Loucy (cell line): Measurements from ENCODE around the gene DNAJC1.

Source experiments
- H2AFZ ChIP-seq: fragments of 200-600 bp; sonication (generic); 2 replicates; pipeline ENCODE4 v1.6.0; 2016; ENCODE audit warnings: antibody characterized with exemption, mild to moderate bottlenecking, low read length, moderate library complexity
- H3F3A ChIP-seq: fragments of 200-600 bp; 2 replicates; pipeline ENCODE4 v1.6.0; 2016; ENCODE audit warnings: antibody characterized with exemption, low read depth, mild to moderate bottlenecking
- H3K27me3 ChIP-seq: fragments of 200-600 bp; sonication (generic); 2 replicates; pipeline ENCODE4 v1.6.1; 2014; ENCODE audit warnings: low read length, mild to moderate bottlenecking; ENCODE audit not compliant: insufficient read depth, poor library complexity, severe bottlenecking
- H3K36me3 ChIP-seq: fragments of 200-600 bp; sonication (generic); 2 replicates; pipeline ENCODE4 v1.6.1; 2016; ENCODE audit warnings: low read length; ENCODE audit not compliant: insufficient read depth
- H3K4me1 ChIP-seq: fragments of 200-600 bp; sonication (generic); 2 replicates; pipeline ENCODE4 v1.5.1; 2014; ENCODE audit warnings: low read length, mild to moderate bottlenecking; ENCODE audit not compliant: insufficient read depth, poor library complexity, severe bottlenecking
- H3K4me2 ChIP-seq: fragments of 200-600 bp; sonication (generic); 2 replicates; pipeline ENCODE4 v1.6.0; 2014; ENCODE audit warnings: antibody characterized with exemption, low read length, low read depth, mild to moderate bottlenecking; ENCODE audit not compliant: poor library complexity, severe bottlenecking
- H3K4me3 ChIP-seq: fragments of 200-600 bp; sonication (generic); 2 replicates; pipeline ENCODE4 v1.5.1; 2014; ENCODE audit warnings: low read length, mild to moderate bottlenecking, mixed read lengths; ENCODE audit not compliant: poor library complexity, severe bottlenecking
- H3K79me2 ChIP-seq: fragments of 200-600 bp; sonication (generic); 2 replicates; pipeline ENCODE4 v1.6.1; 2014; ENCODE audit warnings: low read length; ENCODE audit not compliant: insufficient read depth
- H3K9ac ChIP-seq: fragments of 200-600 bp; sonication (generic); 2 replicates; pipeline ENCODE4 v1.6.0; 2014; ENCODE audit warnings: mild to moderate bottlenecking, low read depth, low read length, moderate library complexity; ENCODE audit not compliant: poor library complexity, severe bottlenecking
- H3K9me2 ChIP-seq: fragments of 200-600 bp; sonication (generic); replicated peaks from 2 replicates; pipeline ENCODE4 v1.6.1; 2016; ENCODE audit warnings: low read depth, low read length, mixed read lengths
- H3K9me3 ChIP-seq: fragments of 200-600 bp; sonication (generic); 2 replicates; pipeline ENCODE4 v1.6.1; 2014; ENCODE audit warnings: mild to moderate bottlenecking, antibody characterized with exemption, low read length, low read depth; ENCODE audit not compliant: insufficient read depth
- H4K20me1 ChIP-seq: fragments of 200-600 bp; sonication (generic); 2 replicates; pipeline ENCODE4 v1.6.0; 2014; ENCODE audit warnings: antibody characterized with exemption, low read length, mild to moderate bottlenecking; ENCODE audit not compliant: insufficient read depth, poor library complexity, severe bottlenecking
- CTCF ChIP-seq: fragments of 200-600 bp; sonication (generic); conservative IDR thresholded peaks from 2 replicates; pipeline ENCODE4 v1.5.1; 2014; ENCODE audit warnings: mild to moderate bottlenecking, antibody characterized with exemption, low read length
- EZH2phosphoT487 ChIP-seq: fragments of 200-600 bp; IDR thresholded peaks from 2 replicates; pipeline ENCODE4 v1.6.1; 2018; ENCODE audit warnings: antibody characterized with exemption, mild to moderate bottlenecking, moderate library complexity, borderline replicate concordance

DNAJC1 gene

GRCh38 chr10:22002591-22003176 is 846 bp downstream of the DNAJC1 start:
- Histone ChIP-seq H3K9ac (peak overlapping the region; percentile 88), H3K9me3 (no peaks in the 10 kb centered on the region), H3K79me2 (peaks cover 58% of the 10 kb centered on the region), H3F3A (no peaks in the 10 kb centered on the region), H4K20me1 (peaks cover 27% of the 10 kb centered on the region), H3K4me3 (peak overlapping the region; percentile 83), H3K9me2 (no peaks in the 10 kb centered on the region), H3K36me3 (no peaks in the 10 kb centered on the region), H3K4me2 (peak overlapping the region; percentile 93), H3K27me3 (no peaks in the 10 kb centered on the region), H3K4me1 (peaks cover 48% of the 10 kb centered on the region), H2AFZ (peak overlapping the region; percentile 83)
- TF ChIP-seq CTCF (no peak), EZH2phosphoT487 (no peak)

- H3K9ac ChIP-seq: peak overlapping the region; percentile 40
- H3K27me3 ChIP-seq: no peaks in the 10 kb centered on the region
- H3K4me1 ChIP-seq: peaks cover 47% of the 10 kb centered on the region
- H2AFZ ChIP-seq: no peak overlapping the region
- H4K20me1 ChIP-seq: peaks cover 41% of the 10 kb centered on the region
- no peaks in the 10 kb centered on the region for H3K36me3 ChIP-seq
- peak overlapping the region; percentile 93 for H3K4me2 ChIP-seq
- peaks cover 99% of the 10 kb centered on the region for H3K79me2 ChIP-seq
- no peak for TF ChIP-seq CTCF
- TF ChIP-seq EZH2phosphoT487: no peak
- no peaks in the 10 kb centered on the region for H3F3A ChIP-seq
- peak overlapping the region; percentile 59 for H3K4me3 ChIP-seq
- H3K9me2 ChIP-seq: no peaks in the 10 kb centered on the region
- no peaks in the 10 kb centered on the region for H3K9me3 ChIP-seq
These were observed 8.0 kb downstream of the DNAJC1 start for GRCh38 chr10:21995557-21995956.

- peak overlapping the region; percentile 41 for H3K4me2 ChIP-seq
- no peak overlapping the region for H3K9ac ChIP-seq
- no peaks in the 10 kb centered on the region for H3K36me3 ChIP-seq
- peaks cover 41% of the 10 kb centered on the region for H3K4me1 ChIP-seq
- no peak for TF ChIP-seq EZH2phosphoT487
- TF ChIP-seq CTCF: peak; percentile 74
- no peaks in the 10 kb centered on the region for H3F3A ChIP-seq
- no peak overlapping the region for H3K4me3 ChIP-seq
- H3K27me3 ChIP-seq: no peaks in the 10 kb centered on the region
- peaks cover 98% of the 10 kb centered on the region for H3K79me2 ChIP-seq
- no peaks in the 10 kb centered on the region for H3K9me2 ChIP-seq
- H4K20me1 ChIP-seq: peaks cover 49% of the 10 kb centered on the region
- H3K9me3 ChIP-seq: no peaks in the 10 kb centered on the region
- H2AFZ ChIP-seq: no peak overlapping the region
These were observed 10.0 kb downstream of the DNAJC1 start for GRCh38 chr10:21993360-21994001.
